GM10847 (cell line): ENCODE measurements around the gene E2F1.

Source experiments
- POLR2A ChIP-seq: IDR thresholded peaks from 2 replicates; pipeline ENCODE4 v1.6.1; 2011; ENCODE audit not compliant: insufficient read length; ENCODE audit errors: extremely low read depth

E2F1 gene

DNA sequence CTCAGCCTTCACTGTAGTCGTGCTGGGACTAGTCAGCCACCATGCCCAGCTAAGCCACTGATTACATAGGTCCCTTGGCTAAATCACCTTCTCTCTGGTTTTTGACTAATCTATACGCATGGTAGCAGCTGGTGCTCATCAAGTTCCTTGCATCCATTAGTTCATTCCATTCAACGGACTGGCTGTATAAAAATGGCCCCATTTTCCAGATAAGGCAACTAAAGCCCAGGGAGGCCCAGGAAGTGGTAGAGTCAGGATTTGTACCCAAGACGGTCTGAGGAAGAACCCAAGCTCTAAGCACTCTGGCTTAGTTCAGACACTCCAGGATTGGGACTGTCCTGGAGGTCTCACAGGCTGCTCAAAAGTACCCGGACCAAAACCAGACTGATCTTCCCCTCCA is 4.9 kb downstream of the E2F1 start:
- no peak for TF ChIP-seq POLR2A

- no peak for TF ChIP-seq POLR2A
These were observed 5.5 kb downstream of the E2F1 start for GRCh38 chr20:33680686-33681085.

DNA sequence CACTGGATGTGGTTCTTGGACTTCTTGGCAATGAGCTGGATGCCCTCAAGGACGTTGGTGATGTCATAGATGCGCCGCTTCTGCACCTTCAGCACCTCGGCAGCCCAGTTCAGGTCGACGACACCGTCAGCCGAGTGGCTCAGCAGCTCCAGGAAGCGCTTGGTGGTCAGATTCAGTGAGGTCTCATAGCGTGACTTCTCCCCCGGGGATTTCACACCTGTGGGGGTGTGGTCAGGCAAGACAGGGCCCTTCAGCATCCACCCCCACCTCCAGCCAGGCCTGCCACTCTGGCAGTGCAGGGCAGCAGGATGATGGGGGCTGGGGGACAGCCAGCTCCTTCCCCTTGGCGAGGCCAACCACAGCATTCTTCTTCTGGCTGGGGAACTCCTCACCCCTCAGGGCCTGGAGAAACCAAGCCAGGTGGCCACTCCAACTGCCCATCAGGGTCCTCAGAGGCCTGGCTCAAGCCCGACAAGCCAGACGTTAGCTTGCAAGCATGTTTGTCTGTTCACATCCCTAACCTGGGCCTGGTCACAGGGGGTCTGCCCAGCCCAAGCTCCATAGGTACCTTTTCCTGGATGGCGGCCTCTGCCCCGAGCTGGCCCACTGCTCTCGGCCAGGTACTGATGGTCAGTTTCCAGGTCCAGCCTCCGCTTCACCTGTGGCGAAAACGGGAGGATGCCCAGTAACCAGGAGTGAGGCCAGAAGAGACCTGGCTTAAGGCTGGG is 6.3 kb downstream of the E2F1 start:
- TF ChIP-seq POLR2A: no peak

GRCh38 chr20:33677991-33678702 is 8.0 kb downstream of the E2F1 start:
- no peak for TF ChIP-seq POLR2A

DNA sequence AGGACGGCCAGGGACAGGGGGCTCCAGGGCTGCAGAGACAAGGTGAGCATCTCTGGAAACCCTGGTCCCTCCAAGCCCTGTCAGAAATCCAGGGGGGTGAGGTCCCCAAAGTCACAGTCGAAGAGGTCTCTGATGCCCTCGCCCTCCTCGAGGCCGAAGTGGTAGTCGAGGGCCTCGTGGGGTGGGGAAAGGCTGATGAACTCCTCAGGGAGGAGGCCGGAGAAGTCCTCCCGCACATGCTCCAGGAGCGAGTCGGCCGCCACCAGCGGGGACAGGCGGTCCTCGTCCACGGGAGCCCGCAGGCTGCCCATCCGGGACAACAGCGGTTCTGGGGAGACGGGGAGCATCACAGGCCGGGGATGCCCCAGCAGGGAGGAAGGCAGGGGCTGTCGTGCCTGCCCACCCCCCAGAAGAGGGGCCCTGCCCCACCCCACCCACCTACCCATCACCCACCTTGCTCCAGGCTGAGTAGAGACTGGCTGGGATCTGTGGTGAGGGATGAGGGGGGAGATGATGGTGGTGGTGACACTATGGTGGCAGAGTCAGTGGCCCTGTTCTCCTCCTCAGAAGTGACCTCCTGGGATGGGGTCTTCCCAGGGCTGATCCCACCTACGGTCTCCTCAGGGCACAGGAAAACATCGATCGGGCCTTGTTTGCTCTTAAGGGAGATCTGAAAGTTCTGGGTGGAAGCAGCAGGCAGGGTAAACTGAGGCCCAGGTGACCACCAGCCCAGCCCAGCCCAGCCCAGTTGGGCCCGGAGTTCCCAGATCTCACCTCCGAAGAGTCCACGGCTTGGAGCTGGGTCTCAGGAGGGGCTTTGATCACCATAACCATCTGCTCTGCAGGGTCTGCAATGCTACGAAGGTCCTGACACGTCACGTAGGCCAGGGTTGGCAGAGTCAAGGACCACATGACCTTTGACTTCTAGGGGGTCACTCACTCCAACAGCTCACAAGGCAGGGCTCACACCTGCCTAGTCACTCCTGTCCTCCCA is 9.2 kb downstream of the E2F1 start:
- TF ChIP-seq POLR2A: no peak

DNA sequence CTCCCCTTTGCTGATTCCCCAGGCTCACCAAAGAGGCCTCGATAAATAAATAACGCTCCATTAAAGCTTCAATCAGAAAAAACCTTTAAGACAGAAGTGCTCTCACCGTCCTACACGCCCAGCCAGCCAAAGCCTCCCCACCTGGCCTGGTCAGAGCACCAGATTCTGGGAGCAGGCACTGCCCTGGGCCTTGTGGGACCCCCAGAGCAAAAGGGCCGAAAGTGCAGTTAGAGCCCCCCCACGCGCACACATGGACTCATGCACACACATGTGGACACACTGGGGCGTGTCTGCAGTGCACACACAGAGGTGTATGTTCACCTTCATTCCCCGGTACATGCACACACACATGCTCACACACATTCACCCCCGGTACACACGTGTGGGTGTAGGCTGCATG is 10.1 kb downstream of the E2F1 start:
- no peak for TF ChIP-seq POLR2A

GRCh38 chr20:33675136-33675959 is 10.8 kb downstream of the E2F1 start:
- no peak for TF ChIP-seq POLR2A

GRCh38 chr20:33674294-33675135 is 11.7 kb downstream of the E2F1 start, which contains the start of gene NECAB3:
NECAB3 (minus strand) TSS chr20:33674428; CDS start chr20:33674352, 76 bp downstream.
- peak; percentile 21 for TF ChIP-seq POLR2A

DNA sequence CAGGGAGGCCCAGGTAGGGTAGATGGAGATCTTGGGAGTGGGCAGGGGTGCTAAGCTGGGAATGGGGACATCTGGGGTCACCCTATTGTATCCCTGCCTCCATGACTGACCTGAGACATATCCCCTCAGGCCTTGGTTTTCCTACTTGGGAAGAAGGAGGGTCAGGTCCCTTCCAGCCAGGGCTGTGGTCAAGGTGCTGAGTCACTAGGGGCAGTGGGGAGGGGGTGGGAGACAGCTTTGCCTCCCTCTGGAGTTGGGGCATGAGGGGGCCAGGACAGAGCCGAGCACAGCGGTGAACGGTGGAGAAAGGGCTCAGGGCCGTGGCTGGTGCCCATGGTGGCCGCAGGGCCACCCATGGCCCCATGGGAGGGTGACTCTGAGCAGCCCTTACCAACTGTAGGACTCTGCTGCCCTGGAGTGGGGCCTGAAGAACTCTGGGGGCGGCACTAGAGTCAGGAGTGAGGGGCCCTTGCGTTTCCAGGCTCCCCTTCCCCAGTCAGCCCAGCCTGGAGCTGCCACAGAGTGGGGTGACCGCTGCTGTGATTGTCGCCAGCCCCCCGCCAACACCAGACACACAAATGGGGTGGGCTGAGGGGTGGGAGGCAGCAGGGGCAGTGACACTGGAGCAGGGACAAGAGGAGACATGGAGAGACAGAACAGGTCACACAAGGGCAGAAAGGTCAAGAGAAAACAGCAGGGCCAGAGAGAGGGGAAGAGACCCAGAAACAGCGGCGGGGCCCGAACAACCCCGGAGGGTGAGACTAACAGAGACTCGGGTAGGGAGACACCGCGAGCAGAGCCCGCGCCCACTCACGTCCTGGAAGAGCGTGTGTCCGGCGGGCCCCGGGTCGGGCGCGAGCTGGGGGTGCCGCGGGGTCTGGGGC is 12.5 kb downstream of the E2F1 start:
- TF ChIP-seq POLR2A: no peak

DNA sequence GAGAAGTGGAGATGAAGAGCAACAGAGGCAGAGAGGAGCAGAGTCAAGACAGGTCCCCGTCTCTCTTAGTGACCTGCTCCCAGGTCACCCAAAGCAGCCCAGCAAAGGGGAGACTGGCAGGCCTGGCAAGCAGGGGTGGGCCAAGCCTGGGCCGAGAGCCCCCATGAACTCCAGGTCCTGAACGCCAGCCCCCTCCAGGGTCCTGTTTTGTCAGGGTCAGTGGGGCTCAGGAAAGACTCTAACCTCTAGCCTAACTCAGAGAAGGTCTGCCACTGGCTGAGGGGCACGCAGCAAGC is 13.1 kb downstream of the E2F1 start:
- no peak for TF ChIP-seq POLR2A

GRCh38 chr20:33672426-33673113 is 13.6 kb downstream of the E2F1 start:
- TF ChIP-seq POLR2A: no peak

DNA sequence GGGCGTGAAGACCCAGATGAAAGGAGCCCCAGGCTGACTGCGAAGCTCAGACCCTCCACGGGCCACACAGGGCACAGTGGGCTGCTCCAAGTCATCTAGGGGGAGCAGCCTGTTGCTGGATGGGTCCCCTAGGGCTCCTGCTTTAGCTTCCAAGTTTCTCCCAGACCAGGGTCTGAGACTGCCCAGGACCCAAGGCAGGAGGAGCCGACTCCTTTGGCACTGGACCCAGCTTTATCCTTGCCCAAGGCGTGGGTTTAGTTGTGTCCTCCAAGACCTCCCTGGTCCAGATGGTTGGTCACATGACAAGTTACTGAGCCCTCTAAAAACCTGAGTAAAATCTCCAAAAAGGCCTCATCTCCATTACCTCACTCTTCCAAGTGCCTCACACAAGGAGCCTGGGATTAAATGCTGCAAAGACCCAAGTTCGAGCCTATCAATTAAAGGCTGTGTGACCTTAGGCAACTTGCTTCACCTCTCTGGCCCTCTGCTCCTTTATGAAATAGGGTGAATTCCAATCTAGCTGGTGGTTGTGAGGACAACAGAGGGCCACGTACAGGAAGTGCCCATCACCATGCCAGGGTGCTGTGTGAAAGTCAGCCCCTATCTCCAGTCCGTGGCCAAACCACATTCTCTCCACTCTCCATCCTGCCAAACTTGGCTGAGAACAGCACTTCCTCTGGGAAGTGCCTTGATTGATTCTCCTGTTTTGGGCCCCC is 14.5 kb downstream of the E2F1 start:
- TF ChIP-seq POLR2A: no peak
